ENCODE results near the gene GMCL2. TPM values are rescaled to one million over a fixed set of nuclear protein-coding genes. Genes with fewer than 3 reads are reported as not detected.
"Not testable (repeated sequence)": the region's sequence is repeated elsewhere in the genome, so short reads cannot be mapped to it uniquely, and the experiment has no call there.

GMCL2 gene
- total RNA-seq, 2 donors from 2014 or later, result not detected

DNA sequence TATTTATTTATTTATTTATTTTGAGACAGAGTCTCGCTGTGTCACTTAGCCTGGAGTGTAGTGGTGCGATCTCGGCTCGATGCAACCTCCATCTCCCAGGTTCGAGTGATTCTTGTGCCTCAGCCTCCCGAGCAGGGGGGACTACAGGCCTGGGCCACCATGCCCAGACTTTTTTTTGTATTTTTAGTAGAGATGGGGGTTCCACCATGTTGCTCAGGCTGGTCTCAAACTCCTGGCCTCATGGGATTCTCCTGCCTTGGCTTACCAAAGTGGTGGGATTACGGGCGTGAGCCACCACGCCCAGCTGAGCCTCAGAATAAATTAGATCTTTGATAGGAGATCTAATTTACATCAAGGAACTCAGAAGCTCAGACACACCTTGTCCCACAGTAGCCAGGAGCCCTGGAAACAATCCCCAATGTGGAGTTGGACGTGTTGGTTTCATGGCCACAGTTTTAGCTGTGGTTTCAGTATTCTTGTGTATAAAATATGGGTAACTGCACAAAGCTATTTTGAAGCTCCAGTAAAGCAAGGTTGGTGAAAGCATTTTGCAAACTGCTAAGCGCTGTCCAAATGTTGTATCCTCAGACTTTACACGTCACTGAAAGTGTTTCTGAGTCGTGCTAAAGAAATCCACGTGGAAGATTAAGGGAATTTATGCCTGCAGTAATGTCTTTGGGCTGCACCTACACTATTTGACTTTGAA is 14.2 kb upstream of the GMCL2 start:
- peaks cover 17% of the 10 kb centered on the region in 2 donors for H3K36me3 Mint-ChIP-seq
- DNase-seq (ENCODE audit: low spot score in 2 of 2) (peak in 1 of 2 donors; percentile 34), ATAC-seq (no peak)
- no peaks in the 10 kb centered on the region for H3K9me3 Mint-ChIP-seq
- no peak overlapping the region for H3K27ac Mint-ChIP-seq

DNA sequence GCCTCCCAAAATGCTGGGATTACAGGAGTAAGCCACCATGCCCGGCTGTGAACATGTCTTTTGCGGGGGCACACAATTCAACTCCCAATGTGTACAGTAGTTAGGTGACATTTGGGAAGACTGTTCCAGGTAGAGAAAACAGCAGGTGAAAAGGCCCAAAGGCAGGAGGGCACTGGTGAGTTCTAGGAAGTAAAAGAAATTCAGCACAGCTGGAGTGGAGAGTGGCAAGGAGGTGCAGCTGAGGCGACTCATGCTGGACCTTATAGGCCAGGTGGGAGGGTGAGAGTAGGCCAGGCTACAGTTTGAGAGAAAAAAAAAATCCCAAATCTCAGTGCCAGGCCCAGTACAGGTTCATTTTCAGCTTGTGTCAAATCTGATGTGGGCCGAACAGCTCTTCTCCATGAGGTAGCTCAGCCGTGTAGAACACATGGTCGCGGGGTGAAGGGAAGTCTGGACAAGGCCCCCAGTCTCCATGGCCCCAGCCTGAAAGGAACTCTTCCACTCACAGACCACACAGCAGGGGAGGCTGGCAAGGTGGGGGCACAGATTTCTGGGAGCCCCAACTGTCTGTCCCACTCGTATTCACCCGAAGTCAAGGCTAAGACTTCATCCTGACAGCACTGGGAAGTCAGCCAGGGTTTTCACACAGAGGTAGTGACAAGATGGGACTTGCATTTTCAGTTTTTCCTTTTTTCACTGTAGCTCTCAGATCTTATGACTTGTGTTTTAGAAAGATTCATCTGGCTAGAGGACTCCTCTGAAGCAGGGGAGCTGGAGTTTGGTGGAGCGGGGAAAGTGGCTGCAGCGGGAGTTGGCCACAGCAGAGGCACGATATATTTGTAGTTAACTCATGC is 12.6 kb upstream of the GMCL2 start:
- ATAC-seq (no peak), DNase-seq (ENCODE audit: low spot score in 2 of 2) (no peak)
- Mint-ChIP-seq H3K9me3 (no peaks in the 10 kb centered on the region), H3K27ac (no peak overlapping the region), H3K36me3 (peaks cover 6% of the 10 kb centered on the region in 2 donors)

DNA sequence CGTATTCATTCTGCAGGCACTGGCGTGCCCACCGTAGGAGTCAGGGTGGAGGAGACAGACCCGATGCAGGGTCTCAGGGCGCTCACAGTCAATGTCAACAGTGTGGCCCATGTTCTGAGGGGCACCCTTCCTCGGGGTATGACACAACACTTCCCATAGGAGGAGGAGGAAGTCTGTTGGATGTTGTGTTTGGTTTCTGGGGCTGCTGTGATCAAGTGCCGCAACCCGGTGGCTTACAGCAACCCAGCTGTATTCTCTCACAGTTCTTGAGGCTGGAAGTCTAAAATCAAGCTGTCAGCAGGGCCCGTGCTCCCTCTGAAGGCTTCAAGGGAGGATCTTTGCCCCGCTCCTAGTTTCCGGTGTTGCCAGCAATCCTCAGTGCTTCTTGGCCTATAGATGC is 11.5 kb upstream of the GMCL2 start:
- H3K9me3 Mint-ChIP-seq, result no peaks in the 10 kb centered on the region
- DNase-seq (ENCODE audit: low spot score in 2 of 2) (peak in 1 of 2 donors; percentile 16), ATAC-seq (no peak)
- peak overlapping the region in 1 of 2 donors; percentile 74 for H3K27ac Mint-ChIP-seq
- H3K36me3 Mint-ChIP-seq, result no peaks in the 10 kb centered on the region

DNA sequence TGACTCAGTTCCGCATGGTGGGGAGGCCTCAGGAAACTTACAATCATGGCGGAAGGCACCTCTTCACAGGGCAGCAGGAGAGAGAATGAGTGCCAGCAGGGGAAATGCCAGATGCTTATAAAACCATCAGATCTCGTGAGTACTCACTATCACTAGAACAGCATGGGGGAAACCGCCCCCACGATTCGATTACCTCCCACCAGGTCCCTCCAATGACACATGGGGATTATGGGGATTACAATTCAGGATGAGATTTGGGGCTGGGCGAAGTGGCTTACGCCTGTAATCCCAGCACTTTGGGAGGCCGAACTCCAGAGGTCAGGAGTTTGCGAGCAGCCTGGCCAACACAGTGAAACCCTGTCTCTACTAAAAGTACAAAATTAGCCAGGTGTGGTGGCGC is 11.0 kb upstream of the GMCL2 start:
- not testable (repeated sequence) for H3K27ac Mint-ChIP-seq, ATAC-seq, H3K36me3 Mint-ChIP-seq, H3K9me3 Mint-ChIP-seq
- DNase-seq (ENCODE audit: low spot score in 2 of 2), result peak in 1 of 2 donors; percentile 20

DNA sequence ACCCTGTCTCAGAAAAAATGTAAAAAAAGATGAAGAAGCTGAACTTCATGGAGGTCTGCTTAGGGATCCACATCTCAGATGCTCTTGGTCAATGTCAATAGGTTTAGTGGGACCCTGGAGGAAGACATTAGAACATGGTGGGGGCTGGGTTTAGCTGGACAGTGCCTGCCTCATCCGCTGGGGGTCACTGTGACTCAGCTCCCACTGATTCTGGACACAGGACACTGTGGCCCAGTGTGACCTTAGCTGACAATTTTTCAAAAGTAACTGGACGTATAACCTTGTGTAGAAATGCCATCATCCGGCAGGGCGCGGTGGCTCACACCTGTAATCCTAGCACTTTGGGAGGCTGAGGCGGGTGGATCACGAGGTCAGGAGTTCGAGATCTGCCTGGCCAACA is 9.8 kb upstream of the GMCL2 start:
- no peak for ATAC-seq

DNA sequence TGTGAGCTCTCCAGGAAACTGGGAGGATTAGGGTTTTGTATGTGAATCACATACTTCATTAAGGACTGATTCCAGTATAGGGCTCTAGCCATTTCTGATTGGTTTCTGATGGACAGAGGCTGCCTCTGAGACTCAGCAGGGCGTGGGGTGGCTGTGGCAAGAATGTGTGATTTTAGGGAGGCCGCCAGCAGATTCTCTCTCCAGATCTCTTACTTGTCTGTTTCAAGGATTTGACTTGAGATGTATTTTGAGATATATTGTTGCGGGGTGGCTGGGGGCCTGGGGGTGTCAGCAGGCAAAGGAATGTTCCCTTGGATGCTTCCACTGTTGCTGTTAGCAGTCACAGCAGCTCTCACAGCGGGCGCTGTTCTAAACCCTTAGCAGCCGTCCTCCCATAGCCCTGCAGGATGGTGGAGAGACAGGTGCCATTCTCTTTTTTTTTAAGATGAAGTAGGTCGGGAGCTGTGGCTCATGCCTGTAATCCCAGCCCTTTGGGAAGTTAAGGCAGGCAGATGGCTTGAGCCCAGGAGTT is 9.2 kb upstream of the GMCL2 start:
- Mint-ChIP-seq H3K9me3 (no peaks in the 10 kb centered on the region), H3K27ac (no peak overlapping the region), H3K36me3 (peaks cover 0 to 6% of the 10 kb centered on the region in 2 donors)
- DNase-seq (ENCODE audit: low spot score in 2 of 2), result no peak
- ATAC-seq, result no peak

More for the DNA sequence above, 9.8 kb upstream of the GMCL2 start:
- DNase-seq (ENCODE audit: low spot score in 2 of 2), result no peak
- Mint-ChIP-seq H3K27ac (no peak overlapping the region), H3K36me3 (peaks cover 0 to 6% of the 10 kb centered on the region in 2 donors), H3K9me3 (no peaks in the 10 kb centered on the region)

DNA sequence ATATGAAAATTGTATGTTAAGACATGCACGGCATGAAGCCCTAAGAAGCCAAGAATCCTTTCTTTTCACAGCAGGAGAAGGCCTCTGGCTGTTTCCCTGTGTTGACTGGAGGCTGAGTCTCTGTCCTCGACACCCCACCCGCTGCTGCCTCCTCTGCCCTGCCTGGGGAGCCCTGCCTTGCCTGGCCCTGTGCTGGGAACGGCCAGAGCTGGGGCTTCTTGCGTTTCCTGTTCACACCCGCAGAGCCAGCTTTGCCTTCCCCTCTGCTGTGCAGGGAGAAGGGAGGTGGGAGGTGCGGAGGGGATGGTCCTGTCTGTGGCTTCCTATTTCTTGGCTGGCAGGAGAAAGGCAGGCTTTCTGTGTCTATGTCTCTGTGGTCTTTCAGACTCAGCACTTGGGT is 6.9 kb upstream of the GMCL2 start:
- ATAC-seq (peak in 1 of 2 donors; percentile 46), DNase-seq (ENCODE audit: low spot score in 2 of 2) (peak in 1 of 2 donors; percentile 46)
- Mint-ChIP-seq H3K27ac (no peak overlapping the region), H3K36me3 (peaks cover 0 to 6% of the 10 kb centered on the region in 2 donors), H3K9me3 (no peaks in the 10 kb centered on the region)

DNA sequence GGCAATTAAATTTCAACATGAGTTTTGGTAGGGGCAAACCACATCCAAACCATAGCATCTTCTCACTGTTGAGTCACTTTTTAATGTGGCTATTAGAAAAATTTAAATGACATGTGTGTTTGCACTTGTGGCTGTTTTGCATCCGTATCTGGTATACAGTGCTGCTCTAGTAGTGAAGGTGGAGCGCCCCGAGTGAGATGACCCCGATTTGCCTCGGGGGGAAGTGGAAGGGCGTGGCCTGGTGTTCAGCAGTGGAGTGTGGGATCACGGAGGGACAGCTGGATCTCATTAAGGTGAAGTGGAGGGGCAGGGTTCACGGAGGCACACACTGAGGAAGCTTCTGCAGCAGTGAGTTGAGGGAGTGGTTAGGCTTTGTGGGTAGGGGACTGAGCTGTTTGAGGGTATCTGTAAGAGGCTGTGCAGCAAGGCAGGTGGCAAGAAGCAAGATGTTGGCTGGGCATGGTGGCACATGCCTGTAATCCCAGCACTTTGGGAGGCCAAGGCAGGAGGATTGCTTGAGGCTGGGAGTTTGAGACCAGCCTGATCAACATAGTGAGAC is 6.2 kb upstream of the GMCL2 start:
- DNase-seq (ENCODE audit: low spot score in 2 of 2) (no peak), ATAC-seq (no peak)
- Mint-ChIP-seq H3K27ac (no peak overlapping the region), H3K36me3 (peaks cover 0 to 6% of the 10 kb centered on the region in 2 donors), H3K9me3 (no peaks in the 10 kb centered on the region)

DNA sequence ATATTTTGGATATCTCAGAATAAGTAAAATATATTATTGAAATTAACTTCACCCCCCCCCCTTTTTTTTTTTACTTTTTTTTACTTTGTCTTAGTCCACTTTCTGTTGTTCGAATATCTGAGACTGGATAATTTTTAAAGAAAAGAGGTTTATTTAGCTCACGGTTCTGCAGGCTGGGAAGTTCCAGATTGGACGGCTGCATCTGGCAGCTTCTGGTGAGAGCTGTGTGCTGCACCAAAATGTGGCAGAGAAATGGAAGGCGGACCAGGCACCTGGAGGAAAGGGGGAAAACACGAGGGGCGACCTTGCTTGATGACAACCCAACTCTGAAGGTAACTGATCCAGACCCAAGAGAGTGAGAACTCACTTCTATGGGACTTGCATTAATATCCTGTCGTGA is 5.6 kb upstream of the GMCL2 start:
- H3K9me3 Mint-ChIP-seq, result no peaks in the 10 kb centered on the region
- no peak overlapping the region for H3K27ac Mint-ChIP-seq
- DNase-seq (ENCODE audit: low spot score in 2 of 2) (no peak), ATAC-seq (no peak)
- peaks cover 0 to 6% of the 10 kb centered on the region in 2 donors for H3K36me3 Mint-ChIP-seq

DNA sequence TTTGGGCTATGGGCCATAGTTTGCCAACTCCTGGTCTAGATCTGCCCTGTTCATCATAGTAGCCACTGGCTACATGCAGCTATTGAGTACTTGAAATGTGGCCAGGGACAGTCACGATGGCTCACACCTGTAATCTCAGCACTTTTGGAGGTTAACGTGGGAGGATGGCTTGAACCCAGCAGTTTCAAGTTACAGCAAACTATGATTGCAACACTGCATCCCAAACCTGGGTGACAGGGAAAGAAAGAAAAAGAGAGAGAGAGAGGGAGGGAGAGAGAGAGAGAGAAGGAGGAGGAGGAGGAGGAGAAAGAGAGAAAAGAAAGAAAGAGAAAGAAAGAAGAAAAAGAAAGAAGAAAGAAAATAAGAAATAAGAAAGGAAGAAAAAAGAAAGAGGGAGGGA is 5.1 kb upstream of the GMCL2 start:
- ATAC-seq (no peak), DNase-seq (ENCODE audit: low spot score in 2 of 2) (no peak)
- peaks cover 0 to 6% of the 10 kb centered on the region in 2 donors for H3K36me3 Mint-ChIP-seq
- no peak overlapping the region for H3K27ac Mint-ChIP-seq
- H3K9me3 Mint-ChIP-seq, result no peaks in the 10 kb centered on the region

DNA sequence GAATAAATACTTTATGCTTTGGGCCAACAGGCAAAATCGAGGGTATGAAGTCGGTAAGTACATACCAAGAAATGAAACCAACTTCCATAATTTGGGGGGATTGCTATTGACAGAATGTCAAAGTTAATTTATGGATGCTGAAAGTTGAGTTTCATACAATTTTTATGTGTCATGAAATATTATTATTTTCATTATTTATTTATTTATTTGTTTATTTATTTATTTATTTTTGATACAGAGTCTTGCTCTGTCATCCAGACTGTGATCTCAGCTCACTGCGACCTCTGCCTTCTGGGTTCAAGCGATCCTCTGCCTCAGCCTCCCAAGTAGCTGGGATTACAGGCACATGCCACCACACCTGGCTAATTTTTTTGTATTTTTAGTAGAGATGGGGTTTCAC is 4.5 kb upstream of the GMCL2 start:
- Mint-ChIP-seq H3K27ac (no peak overlapping the region), H3K9me3 (no peaks in the 10 kb centered on the region), H3K36me3 (peaks cover 0 to 6% of the 10 kb centered on the region in 2 donors)
- DNase-seq (ENCODE audit: low spot score in 2 of 2) (no peak), ATAC-seq (no peak)

DNA sequence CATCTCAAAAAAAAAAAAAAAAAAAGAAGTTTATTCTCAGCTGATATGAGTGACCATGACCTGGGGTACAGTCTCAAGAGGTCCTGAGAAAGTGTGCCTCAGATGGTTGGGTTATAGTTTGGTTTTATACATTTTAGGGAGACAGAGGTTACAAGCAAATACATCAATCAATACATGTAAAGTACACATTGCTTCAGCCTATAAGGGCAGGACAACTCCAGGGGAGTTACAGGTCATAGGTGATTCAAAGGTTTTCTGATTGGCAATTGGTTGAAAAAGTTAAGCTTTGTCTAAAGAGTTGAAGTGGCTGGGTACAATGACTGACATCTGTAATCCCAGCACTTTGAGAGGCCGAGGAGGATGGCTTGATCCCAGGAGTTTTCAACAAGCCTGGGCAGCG is 2.3 kb upstream of the GMCL2 start:
- H3K9me3 Mint-ChIP-seq, result no peaks in the 10 kb centered on the region
- no peak for ATAC-seq
- no peak for DNase-seq (ENCODE audit: low spot score in 2 of 2)
- H3K27ac Mint-ChIP-seq, result no peak overlapping the region
- H3K36me3 Mint-ChIP-seq, result peaks cover 0 to 6% of the 10 kb centered on the region in 2 donors

DNA sequence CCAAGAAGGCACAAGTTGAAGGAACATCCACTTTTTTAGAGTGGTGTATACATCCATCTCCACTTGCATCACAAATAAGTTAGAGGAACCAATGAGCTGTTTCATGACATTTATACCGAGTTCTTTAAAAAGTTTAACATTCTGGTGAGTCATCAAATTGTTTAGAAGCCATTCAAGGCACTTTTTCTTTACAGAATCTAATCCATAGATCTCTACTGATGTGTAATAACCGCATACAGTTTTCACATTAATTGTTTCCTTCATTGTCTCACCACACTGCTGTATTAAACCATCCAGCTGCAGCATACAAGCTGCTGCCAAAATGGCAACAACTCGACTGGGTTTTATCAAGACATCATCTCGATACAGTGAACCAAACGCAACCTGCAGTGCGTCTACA is 744 bp downstream of the GMCL2 start:
- DNase-seq (ENCODE audit: low spot score in 2 of 2) (no peak), ATAC-seq (no peak)
- Mint-ChIP-seq H3K9me3 (no peaks in the 10 kb centered on the region), H3K36me3 (no peaks in the 10 kb centered on the region), H3K27ac (no peak overlapping the region)

DNA sequence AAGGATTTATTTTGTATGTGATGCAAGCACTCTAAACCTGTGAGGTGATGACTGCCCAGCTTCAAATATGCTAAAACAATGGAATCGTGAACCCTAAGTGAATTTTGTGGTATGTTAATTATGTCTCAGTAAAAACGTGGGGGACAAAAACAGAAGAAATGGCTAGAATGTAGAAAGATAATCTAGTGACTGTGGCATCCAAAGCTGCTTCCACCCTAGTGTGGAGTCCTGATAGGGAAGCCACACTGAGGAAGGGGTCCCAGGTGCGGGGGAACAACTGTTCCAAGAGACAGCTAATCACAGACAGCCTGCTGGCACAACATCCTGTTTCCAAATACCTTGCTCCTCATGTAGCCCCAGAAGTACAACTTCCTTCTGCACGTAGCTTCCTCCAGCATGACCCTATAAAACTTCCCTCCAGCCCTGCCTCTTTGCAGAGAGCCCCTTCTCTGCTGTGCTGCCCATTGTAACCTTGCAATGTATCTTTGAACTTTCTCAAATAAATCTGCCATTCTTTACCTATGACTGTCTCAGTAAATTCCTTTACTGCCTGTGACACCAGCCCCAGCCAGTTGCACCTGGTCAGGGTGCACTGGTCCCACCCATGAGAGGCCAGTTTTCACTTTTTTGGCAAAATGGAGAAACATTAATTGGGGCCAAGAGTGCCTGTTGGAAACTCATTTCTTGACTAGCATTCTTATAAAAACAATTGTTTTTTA is 4.9 kb downstream of the GMCL2 start:
- no peak for ATAC-seq
- Mint-ChIP-seq H3K9me3 (no peaks in the 10 kb centered on the region), H3K36me3 (no peaks in the 10 kb centered on the region), H3K27ac (peak overlapping the region in 1 of 2 donors; percentile 48)
- DNase-seq (ENCODE audit: low spot score in 2 of 2), result no peak

DNA sequence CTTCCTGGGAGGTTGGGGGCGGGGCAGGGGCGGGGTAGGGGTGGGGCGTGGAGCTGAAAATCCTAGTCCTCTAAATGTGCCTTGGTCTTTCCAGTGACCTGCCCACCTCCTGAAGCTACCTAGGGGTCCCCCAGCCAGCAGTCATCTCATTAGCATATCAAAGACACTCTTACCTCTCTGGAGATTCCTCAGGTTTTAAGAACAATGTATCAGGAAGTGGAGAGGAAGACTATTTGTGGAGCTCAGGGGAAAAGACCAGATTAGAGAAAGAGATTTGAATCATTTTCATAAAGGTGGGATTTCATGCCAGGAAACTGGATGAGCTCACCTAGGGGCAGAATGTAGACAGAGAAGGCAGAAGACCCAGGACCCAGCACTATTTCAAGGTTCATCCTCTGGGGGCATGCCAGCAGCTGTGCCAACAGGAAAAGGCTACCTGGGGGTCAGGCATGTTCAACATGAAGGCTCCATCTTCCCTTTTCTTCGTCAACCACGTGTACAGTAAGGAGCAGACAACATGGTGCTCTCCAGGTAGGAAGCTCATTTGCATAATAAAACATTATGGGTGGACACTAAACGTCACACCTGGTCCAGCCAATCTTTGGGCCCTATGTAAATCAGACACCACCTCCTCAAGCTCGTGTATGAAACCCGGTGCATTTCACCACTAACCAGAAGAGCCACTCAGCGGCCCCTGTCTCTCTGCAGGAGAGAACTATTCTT is 6.9 kb downstream of the GMCL2 start:
- Mint-ChIP-seq H3K36me3 (no peaks in the 10 kb centered on the region), H3K9me3 (no peaks in the 10 kb centered on the region), H3K27ac (no peak overlapping the region)
- no peak for ATAC-seq
- no peak for DNase-seq (ENCODE audit: low spot score in 2 of 2)

DNA sequence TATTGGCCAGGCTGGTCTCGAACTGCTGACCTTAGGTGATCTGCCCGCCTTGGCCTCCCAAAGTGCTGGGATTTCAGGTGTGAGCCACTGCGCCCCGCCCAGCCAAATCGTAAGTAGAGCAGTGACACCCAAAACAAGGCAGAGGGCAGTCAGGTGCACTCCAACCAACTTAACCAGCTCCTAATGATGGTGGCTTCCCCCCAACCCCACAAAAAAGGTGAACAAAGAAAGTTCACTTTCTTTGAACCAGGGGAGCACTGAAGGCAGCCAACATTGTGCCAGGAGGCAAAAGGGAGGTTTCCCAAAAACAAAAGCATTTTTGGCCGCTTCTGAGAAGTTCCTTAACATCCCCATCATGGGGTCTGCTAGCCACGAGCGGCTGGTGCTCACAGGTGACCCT is 9.6 kb downstream of the GMCL2 start:
- DNase-seq (ENCODE audit: low spot score in 2 of 2) (no peak), ATAC-seq (no peak)
- no peak overlapping the region for H3K27ac Mint-ChIP-seq
- H3K9me3 Mint-ChIP-seq, result no peaks in the 10 kb centered on the region
- H3K36me3 Mint-ChIP-seq, result no peaks in the 10 kb centered on the region

All from activated naive CD4-positive, alpha-beta T cell treated with anti-CD3 and anti-CD28 coated beads, Interleukin-2, amount 50 U/mL, for 72 hours (primary cell).